GM19468 (cell line): Measurements from ENCODE around the gene CD59.
"Not testable (repeated sequence)": the region's sequence is repeated elsewhere in the genome, so short reads cannot be mapped to it uniquely, and the experiment has no call there.

ENCODE experiments used
- ATAC-seq: cut with Tn5 transposase; IDR thresholded peaks from one replicate; pipeline ENCODE4 v1.9.1; 2021; ENCODE audit warnings: mild to moderate bottlenecking, moderate library complexity, moderate number of reproducible peaks; ENCODE audit not compliant: unreplicated experiment; ENCODE audit errors: extremely low read depth

CD59 gene

GRCh38 chr11:33696931-33697638 is 39.1 kb downstream of the CD59 start:
- no peak for ATAC-seq

DNA sequence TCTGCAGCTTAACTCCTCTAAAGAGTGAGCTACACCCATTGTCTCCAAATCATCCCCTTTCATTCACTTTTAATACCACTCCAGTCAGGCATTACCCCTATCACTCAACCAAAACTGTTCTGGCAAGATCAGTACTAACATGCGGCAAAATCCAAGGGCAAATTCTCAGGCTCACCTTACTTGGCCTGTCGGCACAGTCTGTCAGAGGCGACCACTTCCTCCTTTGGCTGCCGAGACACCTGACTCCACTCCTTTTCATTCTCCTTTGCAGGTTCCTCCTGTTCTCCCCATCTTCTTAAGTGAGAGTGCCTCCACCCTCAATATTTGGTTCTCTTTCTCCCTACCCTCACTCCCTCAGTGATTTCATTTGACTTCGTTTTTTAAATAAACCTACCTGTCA is 39.8 kb downstream of the CD59 start:
- ATAC-seq = no peak

DNA sequence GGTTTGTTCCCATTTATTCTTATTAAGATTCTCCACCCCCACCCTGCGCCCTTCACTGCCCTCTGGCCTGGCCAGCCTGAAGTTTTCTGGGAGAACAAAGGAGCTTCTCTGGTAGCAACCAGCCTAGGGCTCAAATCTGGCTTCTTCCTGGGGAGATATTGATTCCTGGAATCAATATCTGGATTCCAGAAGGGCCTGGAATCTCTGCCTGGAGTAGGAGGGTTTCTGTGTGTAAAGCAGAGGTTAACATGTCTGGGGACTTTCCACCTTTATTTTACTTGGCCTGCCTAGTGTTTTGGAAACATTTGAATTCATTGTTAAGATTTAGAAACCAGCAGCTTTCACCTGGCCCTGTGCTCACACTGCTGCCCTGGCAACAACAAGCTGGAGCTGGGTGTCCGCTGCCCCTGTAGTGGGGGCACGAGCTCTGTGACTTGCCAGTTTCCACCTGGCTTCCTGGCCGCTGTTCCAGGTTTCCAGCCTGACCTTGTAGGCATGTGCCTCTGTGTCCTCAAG is 41.1 kb downstream of the CD59 start:
- no peak for ATAC-seq

DNA sequence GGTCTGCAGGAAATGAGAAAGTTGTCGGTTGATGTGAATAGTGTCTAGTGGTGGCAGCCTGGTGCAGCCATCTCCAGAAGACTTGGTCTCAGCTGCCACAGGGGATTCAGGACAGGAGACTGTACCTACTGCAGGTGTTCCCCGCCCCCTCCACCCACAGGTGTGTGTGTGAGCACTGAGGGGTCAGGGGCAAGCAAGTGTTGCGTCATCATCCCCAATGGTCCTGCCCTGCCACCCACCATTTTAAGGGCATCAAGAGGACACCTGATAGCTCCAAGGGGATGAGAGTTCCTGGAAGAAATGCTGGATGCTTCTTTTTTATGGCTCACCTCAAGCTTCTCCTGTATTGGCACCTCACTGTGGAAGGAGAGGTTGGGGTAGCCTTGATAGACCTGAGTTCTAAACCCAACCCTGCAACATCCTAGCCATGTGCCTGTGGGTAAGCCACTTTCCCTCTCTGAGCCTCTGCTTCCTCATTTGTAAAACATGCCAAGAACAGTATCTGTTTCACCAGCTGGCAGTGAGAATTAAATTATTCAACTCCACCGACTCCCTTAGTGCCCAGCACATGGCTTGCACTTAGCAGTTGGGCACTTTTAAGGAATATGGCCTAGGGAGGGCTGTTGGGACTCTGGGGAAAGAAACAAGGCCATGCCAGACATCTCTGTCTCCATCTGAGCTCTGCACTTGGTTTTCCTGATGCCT is 41.7 kb downstream of the CD59 start:
- no peak for ATAC-seq

DNA sequence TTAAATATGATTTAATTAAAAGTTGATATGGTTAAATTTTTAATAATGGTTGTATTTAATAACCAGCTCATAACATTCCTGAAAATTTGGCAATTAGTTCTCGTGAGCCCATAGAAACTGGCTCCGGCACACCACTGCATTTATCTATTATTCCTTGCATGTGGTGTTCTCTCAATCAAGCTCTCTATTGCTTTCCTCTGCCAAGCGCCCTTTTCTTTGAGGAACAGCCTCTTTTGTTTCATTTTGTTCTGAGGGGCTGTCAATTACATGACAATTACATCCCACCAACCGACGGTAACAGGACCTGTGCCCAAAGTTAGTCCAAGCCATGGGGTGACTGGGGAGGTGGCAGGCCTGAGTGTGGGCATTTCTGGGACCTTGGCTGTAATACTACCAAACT is 43.7 kb downstream of the CD59 start:
- ATAC-seq = no peak

DNA sequence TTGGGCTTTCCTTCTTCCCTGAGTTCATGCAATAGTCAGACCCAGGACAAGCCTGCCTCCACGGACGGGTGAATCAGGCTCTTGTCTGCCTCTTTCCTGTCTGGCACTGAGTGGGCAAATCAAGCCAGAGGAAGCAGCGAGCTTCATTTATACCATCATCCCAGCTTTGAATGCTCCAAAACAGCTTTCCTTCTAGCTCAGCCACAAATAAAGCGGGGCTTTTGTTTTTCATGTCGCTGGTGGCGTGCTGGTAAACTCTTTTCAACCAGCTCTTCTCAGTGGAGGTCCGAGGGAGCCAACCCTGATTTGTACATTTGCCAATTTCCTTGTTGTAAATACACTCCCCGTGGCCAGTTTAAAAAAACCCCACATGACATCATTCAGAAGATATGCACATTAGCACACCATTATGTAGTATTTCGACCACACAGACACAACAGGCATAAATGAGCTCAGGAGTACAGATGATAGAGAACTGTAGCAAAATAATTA is 44.2 kb downstream of the CD59 start:
- no peak for ATAC-seq

- no peak for ATAC-seq
Observed at GRCh38 chr11:33691066-33691864, 45.0 kb downstream of the CD59 start.

DNA sequence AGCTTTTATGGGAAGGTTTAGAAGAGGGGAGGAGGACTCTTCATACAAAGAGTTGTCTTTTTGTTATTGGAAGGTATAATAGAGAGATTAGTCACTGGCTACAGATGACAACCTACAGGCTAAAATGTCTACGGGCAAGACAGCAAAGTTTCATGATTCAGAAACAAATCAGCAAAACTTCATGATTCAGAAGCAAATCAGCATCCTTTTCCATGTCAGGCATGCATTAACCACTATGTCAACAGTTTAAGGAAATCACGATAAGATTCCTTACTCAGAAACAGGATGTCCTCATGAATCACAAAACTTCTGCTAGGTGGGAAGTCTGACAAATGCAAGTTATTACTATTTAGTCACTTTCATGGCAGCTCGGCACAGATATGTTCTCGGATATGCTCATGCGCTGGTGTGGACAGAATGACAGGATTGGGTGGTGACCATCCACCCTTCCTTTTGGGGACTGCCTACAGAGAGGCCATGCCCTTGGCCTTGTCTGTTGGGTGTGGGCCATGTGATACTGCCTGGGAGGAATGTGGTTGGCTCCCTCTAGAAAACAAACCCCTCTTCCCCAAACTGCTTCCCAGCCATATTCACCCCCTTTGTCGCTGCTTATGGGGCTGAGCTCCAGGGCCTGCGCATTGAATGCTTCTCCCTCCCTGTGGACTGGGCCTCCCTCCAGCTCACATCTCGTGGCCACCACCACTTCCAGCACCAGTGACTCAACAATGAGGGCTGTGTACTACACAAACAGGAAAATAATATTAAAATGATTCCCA is 45.7 kb downstream of the CD59 start:
- ATAC-seq = no peak

DNA sequence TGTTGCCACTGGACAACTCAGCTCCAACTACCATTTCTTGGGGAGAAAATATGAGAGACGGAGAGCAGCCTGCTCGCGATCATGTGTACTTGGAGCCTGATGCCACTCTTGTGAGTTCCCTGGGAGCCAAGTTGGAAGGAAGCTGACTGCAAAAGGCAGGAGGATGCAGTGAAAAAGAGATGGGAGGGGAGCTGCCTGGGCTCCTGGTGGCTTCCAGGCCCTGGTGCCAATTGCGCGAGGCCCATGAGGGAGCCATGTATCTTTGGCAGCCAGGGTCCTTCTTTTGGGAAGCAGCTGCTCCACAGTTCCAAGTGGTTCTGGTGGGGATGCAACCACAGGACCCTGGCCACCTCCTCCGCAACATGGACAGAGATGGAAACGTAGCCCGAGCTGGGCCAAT is 46.7 kb downstream of the CD59 start:
- no peak for ATAC-seq

DNA sequence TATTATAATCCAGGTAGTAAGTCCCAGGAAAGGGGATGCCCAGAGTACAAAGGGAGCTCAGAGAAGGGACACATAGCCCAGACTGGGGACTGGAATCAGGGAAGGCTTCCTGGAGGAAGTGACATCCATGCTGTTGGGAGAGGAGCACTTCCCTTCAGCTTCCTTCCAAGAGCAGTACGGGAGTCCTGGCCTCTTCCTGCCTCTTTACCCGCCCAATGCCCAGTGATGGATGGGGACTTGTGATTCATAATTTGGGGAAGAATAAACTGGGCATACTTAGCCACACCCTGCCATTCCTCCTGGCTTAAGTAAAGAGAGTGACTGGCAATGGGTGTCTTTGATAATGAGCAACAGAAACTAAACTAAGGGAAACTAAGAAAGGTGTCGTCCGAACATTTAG is 47.1 kb downstream of the CD59 start:
- no peak for ATAC-seq

DNA sequence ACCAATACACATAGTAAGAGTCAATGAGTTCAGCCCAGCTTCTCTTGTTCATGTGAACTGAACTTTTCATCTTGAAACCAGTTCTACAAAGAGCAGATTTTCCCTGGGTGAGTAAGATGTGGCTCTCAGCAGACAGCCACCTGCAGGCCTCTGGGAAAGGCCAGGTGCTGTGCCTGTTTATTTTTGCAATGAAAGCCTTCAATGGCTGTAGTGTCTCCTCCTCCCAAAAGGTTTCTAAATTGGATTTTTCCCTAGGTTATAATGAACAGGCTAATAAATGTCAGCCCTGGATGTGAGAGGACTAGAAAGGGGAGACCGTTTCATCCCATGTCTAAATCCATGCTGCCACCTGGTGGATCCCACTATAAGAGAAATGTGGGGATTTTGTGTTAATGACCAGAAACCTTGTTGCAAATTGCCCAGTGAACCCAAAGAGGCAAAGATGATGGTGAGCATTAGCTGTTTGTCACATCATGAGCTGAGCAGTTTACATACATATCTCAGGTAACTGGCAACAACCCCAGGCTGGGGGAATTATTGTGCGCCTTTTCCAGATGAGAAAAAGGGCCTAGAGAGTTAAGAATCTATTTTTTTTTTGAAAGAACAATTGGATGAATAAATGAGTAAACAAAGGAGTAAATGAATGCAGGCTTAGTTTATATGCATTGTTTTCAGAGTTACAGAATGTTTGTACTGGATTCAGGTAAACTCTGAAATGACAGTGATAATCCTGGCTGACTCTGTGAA is 48.3 kb downstream of the CD59 start:
- no peak for ATAC-seq

- no peak for ATAC-seq
Observed at GRCh38 chr11:33685082-33685481, 51.1 kb downstream of the CD59 start.

GRCh38 chr11:33684003-33684706 is 52.1 kb downstream of the CD59 start:
- no peak for ATAC-seq

- ATAC-seq = no peak
Observed at GRCh38 chr11:33682446-33682845, 53.8 kb downstream of the CD59 start.

GRCh38 chr11:33682019-33682418 is 54.2 kb downstream of the CD59 start:
- no peak for ATAC-seq

DNA sequence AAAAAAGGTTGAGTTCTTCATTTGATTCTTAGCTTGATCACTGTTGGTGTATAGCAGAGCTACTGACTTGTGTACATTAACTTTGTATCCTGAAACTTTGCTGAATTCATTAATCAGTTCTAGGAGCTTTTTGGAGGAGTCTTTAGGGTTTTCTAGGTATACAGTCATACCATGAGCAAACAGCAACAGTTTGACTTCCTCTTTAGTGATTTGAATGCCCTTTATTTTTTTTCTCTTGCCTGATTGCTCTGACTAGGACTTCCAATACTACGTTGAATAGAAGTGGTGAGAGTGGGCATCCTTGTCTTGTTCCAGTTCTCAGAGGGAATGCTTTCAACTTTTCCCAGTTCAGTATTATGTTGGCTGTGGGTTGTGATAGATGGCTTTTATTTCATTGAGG is 57.6 kb downstream of the CD59 start:
- not testable (repeated sequence) for ATAC-seq

DNA sequence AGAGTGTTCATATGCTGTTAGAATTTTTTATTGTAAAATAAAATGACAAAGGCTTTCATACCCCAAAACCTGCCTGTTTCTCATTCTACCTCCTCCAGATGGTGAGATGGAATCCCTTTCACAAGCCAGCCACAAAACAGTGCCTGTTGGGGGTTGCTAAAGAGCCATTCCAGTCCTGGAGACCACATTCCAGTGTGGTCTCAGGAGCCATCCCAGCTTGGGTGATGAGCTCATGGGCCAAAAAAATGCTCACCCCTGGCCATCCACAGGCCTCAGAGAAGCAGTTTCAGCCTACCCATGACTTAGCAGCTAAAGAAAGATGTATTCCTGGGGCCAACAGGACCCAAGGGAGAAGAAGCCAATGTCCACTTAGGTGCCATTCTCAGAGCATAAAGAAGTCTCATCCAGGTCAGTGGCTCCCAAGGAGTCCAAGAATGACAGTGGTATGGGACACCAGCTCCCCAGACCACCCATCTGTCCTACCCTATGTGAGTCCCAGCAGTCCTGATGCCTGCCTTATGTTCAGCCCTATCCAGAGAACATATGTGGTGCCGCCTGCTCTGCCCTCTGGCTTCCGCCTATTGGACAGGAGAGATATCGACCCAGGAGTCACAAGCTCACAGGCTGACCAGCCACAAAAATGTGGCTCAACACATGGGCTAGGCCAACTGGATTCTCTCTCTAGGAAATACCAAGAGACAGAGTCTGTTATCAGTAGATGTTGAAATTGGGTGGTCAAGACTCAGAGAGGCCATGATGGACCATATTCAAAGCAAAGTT is 62.0 kb downstream of the CD59 start:
- no peak for ATAC-seq

DNA sequence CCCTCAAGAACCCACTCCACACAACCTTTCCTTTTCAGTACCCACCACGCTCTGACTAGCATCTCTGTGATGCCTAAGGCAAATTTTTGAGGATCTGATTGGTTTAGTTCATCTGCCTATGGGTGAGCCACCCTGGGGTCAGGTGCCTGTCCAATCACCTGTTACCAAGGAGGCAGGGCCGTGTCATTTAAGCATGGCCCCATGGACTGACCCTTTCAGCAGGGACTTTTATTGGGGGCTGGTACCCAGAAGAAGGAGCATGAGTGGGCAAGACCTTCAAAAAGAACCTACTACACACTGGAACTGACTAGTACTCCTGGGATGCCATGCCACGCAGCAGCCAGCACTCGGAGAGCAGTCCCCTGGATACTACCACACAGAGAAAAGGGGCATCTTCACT is 64.0 kb downstream of the CD59 start:
- ATAC-seq = no peak
